H1 (cell line): ENCODE measurements around the gene HBB.

Source experiments
- CTCF ChIP-seq, 3 experiments: IDR thresholded peaks; 1 replicate in 2 of 3; 2 replicates in 1 of 3; pipeline versions ENCODE4 v1.5.1 to v1.6.1; 2011; ENCODE audit warnings: low read length in 3 of 3, mild to moderate bottlenecking in 3 of 3, inconsistent platforms in 2 of 3, low read depth in 1 of 3, moderate library complexity in 1 of 3; ENCODE audit not compliant: insufficient read depth in 1 of 3; ENCODE audit errors: control extremely low read depth in 1 of 3
- POLR2A ChIP-seq, 2 experiments: IDR thresholded peaks; 1 replicate in 1 of 2; 2 replicates in 1 of 2; pipeline ENCODE4 v1.6.1; 2011; ENCODE audit warnings: low read depth in 2 of 2, low read length in 2 of 2, mild to moderate bottlenecking in 2 of 2; ENCODE audit errors: control extremely low read depth in 1 of 2

- TF ChIP-seq CTCF (IDR thresholded peaks at IDR 0.05; ENCODE audit: control extremely low read depth in 1 of 3, insufficient read depth in 1 of 3, low read depth in 1 of 3, low read length in 3 of 3) (no peak), POLR2A (IDR thresholded peaks at IDR 0.05; ENCODE audit: control extremely low read depth in 1 of 2, low read depth in 2 of 2, low read length in 2 of 2) (no peak)
These were observed 13.2 kb upstream of the HBB start for GRCh38 chr11:5240056-5240455.
